ENCODE data around the gene GBE1.

Gene GBE1

GRCh38 chr3:81744366-81744765 is 17.1 kb downstream of the GBE1 start:
- no peaks in the 10 kb centered on the region for H3K27me3 ChIP-seq (ENCODE audit: low read depth, low read length)
- H2AFZ ChIP-seq (ENCODE audit: low read depth, low read length) = no peak overlapping the region
- H3K9ac ChIP-seq (ENCODE audit: low read length) = no peak overlapping the region
- H4K20me1 ChIP-seq (ENCODE audit: insufficient read depth, low read length) = no peaks in the 10 kb centered on the region
- no peak overlapping the region for H3K27ac ChIP-seq (ENCODE audit: low read length)
- no peaks in the 10 kb centered on the region for H3K36me3 ChIP-seq (replicated peaks; ENCODE audit: low read depth, low read length)
- H3K9me3 ChIP-seq (ENCODE audit: insufficient read depth, low read length) = no peaks in the 10 kb centered on the region
- H3K4me1 ChIP-seq (ENCODE audit: low read length) = no peaks in the 10 kb centered on the region
- H3K4me2 ChIP-seq (ENCODE audit: low read length) = no peak overlapping the region
- H3K79me2 ChIP-seq (ENCODE audit: low read length) = no peaks in the 10 kb centered on the region
- TF ChIP-seq CTCF (IDR thresholded peaks at IDR 0.05; ENCODE audit: low read depth, low read length) = no peak
- no peak for TF ChIP-seq EZH2phosphoT487 (IDR thresholded peaks at IDR 0.05; ENCODE audit: low read depth)
- H3K4me3 ChIP-seq (ENCODE audit: low read length) = no peak overlapping the region

- H3K36me3 ChIP-seq (replicated peaks; ENCODE audit: low read depth, low read length) = no peaks in the 10 kb centered on the region
- no peak overlapping the region for H2AFZ ChIP-seq (ENCODE audit: low read depth, low read length)
- H4K20me1 ChIP-seq (ENCODE audit: insufficient read depth, low read length) = no peaks in the 10 kb centered on the region
- H3K27me3 ChIP-seq (ENCODE audit: low read depth, low read length) = no peaks in the 10 kb centered on the region
- no peak overlapping the region for H3K4me3 ChIP-seq (ENCODE audit: low read length)
- no peaks in the 10 kb centered on the region for H3K79me2 ChIP-seq (ENCODE audit: low read length)
- TF ChIP-seq CTCF (IDR thresholded peaks at IDR 0.05; ENCODE audit: low read depth, low read length) = no peak
- no peak for TF ChIP-seq EZH2phosphoT487 (IDR thresholded peaks at IDR 0.05; ENCODE audit: low read depth)
- H3K9me3 ChIP-seq (ENCODE audit: insufficient read depth, low read length) = no peaks in the 10 kb centered on the region
- no peak overlapping the region for H3K9ac ChIP-seq (ENCODE audit: low read length)
- no peak overlapping the region for H3K27ac ChIP-seq (ENCODE audit: low read length)
- H3K4me2 ChIP-seq (ENCODE audit: low read length) = no peak overlapping the region
- no peaks in the 10 kb centered on the region for H3K4me1 ChIP-seq (ENCODE audit: low read length)
Observed at GRCh38 chr3:81743096-81744025, 18.1 kb downstream of the GBE1 start.

GRCh38 chr3:81742581-81742980 is 18.9 kb downstream of the GBE1 start:
- H3K4me2 ChIP-seq (ENCODE audit: low read length) = no peak overlapping the region
- no peak overlapping the region for H2AFZ ChIP-seq (ENCODE audit: low read depth, low read length)
- H3K79me2 ChIP-seq (ENCODE audit: low read length) = no peaks in the 10 kb centered on the region
- no peaks in the 10 kb centered on the region for H3K4me1 ChIP-seq (ENCODE audit: low read length)
- H4K20me1 ChIP-seq (ENCODE audit: insufficient read depth, low read length) = no peaks in the 10 kb centered on the region
- TF ChIP-seq CTCF (IDR thresholded peaks at IDR 0.05; ENCODE audit: low read depth, low read length) (no peak), EZH2phosphoT487 (IDR thresholded peaks at IDR 0.05; ENCODE audit: low read depth) (no peak)
- H3K27ac ChIP-seq (ENCODE audit: low read length) = no peak overlapping the region
- no peaks in the 10 kb centered on the region for H3K36me3 ChIP-seq (replicated peaks; ENCODE audit: low read depth, low read length)
- H3K9ac ChIP-seq (ENCODE audit: low read length) = no peak overlapping the region
- no peak overlapping the region for H3K4me3 ChIP-seq (ENCODE audit: low read length)
- no peaks in the 10 kb centered on the region for H3K27me3 ChIP-seq (ENCODE audit: low read depth, low read length)
- H3K9me3 ChIP-seq (ENCODE audit: insufficient read depth, low read length) = no peaks in the 10 kb centered on the region

- H3K9ac ChIP-seq (ENCODE audit: low read length) = no peak overlapping the region
- no peaks in the 10 kb centered on the region for H4K20me1 ChIP-seq (ENCODE audit: insufficient read depth, low read length)
- H3K36me3 ChIP-seq (replicated peaks; ENCODE audit: low read depth, low read length) = no peaks in the 10 kb centered on the region
- H3K9me3 ChIP-seq (ENCODE audit: insufficient read depth, low read length) = no peaks in the 10 kb centered on the region
- no peak overlapping the region for H3K4me3 ChIP-seq (ENCODE audit: low read length)
- no peak overlapping the region for H3K4me2 ChIP-seq (ENCODE audit: low read length)
- H3K79me2 ChIP-seq (ENCODE audit: low read length) = no peaks in the 10 kb centered on the region
- no peaks in the 10 kb centered on the region for H3K4me1 ChIP-seq (ENCODE audit: low read length)
- H2AFZ ChIP-seq (ENCODE audit: low read depth, low read length) = no peak overlapping the region
- H3K27me3 ChIP-seq (ENCODE audit: low read depth, low read length) = no peaks in the 10 kb centered on the region
- TF ChIP-seq EZH2phosphoT487 (IDR thresholded peaks at IDR 0.05; ENCODE audit: low read depth) (no peak), CTCF (IDR thresholded peaks at IDR 0.05; ENCODE audit: low read depth, low read length) (no peak)
- no peak overlapping the region for H3K27ac ChIP-seq (ENCODE audit: low read length)
Observed at GRCh38 chr3:81741216-81741615, 20.2 kb downstream of the GBE1 start.
